GM18909 (cell line): ENCODE measurements around the gene ASCC1.

Source experiments
- ATAC-seq: cut with Tn5 transposase; IDR thresholded peaks from one replicate; pipeline ENCODE4 v1.9.1; 2021; ENCODE audit warnings: mild to moderate bottlenecking; ENCODE audit not compliant: unreplicated experiment, poor library complexity

The ASCC1 gene

DNA sequence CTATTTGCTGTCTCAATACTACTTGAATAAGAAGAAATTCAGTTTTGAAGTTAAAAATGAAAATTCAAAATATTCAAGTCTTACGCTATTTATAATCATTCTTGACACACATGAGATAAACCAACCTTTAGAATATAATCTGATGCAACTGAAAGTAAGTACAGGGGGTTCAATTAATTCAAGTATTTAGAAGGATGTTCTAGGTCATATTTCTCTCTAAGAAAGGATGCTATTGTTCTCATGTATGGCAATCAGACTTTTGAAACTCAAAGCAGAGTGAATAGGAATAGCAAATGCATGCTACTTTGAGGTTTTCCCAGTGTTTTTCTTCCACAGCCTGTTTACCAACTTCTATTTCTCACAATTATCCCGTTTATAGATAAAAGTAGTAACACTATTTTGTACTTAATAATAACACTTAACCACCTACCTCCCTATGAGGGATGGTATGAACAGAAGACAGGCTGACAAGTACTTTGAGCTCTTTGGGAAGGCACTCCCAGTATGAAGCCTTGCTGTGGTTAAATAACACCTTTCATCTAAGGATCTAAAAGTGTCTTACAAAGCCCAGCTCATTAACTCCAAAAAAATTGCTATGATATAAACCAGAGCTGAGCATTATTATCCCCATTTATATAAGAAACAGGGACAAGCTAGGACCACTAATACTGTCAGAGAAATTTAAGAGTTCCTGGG, 109.8 kb downstream of the ASCC1 start:
- ATAC-seq = no peak

DNA sequence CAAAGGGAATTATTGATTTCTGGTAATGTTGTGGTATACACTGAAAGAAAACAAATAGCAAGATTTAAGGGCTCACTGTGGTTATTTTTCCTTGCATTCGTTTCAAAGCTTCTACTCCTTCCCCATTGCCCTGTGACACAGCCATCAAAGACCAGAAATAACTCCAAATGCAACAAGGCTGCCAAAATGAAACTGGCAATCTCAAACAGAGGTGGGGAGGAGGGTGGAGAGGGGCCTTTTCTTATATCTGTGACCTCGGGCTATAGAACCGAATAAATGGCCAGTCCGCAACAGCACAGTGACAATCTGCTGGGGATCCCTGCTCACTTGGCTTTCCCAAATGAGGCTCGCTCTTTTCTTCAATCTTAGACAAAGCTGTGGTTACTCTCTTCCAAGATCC, 110.4 kb downstream of the ASCC1 start:
- ATAC-seq = no peak

GRCh38 chr10:72105098-72105475, 111.0 kb downstream of the ASCC1 start:
- no peak for ATAC-seq

GRCh38 chr10:72104472-72105097, 111.5 kb downstream of the ASCC1 start:
- ATAC-seq = no peak

- no peak for ATAC-seq
Observed at GRCh38 chr10:72099600-72099921, 116.5 kb downstream of the ASCC1 start.

GRCh38 chr10:72098836-72099599, 117.1 kb downstream of the ASCC1 start:
- ATAC-seq = no peak

DNA sequence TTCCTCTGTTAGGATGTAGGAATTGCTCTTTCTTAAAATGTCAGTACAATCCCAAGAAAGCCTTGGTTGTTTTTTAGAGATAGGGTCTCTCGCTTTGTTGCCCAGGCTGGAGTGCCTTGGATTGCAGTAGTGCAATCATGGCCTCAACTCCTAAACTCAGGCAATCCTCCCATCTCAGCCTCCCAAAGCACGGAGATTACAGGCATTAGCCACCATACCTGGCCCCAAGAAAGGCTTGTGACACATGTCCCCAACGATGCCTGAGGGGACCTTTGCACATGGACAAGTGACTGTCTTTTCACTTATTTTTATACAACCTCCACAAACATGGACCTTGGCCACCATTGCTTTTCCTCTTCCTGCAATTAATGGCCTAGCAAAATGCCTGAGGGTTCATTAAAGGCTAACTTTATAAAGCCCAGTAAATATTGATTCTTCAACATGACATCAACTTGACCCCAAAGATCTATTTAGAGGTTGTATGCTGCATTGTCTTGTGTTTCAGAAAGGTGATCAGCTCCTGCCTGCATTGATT, 117.7 kb downstream of the ASCC1 start:
- ATAC-seq = no peak

DNA sequence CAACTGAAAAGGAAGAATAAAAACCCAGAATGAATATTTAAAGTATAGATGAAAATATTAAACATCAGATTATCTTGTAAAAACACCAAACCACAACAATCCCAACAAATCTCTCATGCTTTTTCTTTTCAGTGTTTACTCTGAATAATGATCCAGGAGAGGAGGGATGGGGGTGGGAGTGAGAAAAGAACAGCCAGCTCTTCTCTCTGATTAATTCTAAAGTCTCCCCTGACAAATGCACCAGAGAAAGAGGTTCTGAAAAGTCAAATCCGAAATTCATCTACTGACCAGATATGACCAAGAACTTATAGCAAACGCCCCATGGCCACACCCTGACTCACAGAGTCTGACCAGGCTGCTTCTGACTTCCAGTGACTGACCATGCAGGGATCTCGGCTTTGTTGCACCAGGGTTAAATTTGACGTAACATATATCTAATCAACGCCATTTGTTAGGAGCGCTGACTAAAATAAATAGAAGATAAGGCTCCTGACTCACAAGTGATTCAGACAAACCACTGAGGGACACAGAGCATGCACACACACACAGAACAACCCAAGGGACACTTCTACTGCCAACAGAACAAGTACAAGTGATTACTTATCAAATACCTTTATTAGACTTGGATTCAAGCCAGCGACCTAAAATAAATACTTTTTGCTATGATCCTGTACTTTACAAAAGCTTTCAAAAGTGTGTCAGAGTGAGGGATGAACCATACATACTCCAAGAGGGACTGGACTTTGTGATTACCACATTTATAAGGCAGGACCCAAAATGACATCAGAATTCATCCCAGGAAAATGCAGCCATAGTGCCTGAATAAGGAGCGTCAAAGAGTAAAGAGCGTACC, 118.4 kb downstream of the ASCC1 start:
- ATAC-seq = no peak

DNA sequence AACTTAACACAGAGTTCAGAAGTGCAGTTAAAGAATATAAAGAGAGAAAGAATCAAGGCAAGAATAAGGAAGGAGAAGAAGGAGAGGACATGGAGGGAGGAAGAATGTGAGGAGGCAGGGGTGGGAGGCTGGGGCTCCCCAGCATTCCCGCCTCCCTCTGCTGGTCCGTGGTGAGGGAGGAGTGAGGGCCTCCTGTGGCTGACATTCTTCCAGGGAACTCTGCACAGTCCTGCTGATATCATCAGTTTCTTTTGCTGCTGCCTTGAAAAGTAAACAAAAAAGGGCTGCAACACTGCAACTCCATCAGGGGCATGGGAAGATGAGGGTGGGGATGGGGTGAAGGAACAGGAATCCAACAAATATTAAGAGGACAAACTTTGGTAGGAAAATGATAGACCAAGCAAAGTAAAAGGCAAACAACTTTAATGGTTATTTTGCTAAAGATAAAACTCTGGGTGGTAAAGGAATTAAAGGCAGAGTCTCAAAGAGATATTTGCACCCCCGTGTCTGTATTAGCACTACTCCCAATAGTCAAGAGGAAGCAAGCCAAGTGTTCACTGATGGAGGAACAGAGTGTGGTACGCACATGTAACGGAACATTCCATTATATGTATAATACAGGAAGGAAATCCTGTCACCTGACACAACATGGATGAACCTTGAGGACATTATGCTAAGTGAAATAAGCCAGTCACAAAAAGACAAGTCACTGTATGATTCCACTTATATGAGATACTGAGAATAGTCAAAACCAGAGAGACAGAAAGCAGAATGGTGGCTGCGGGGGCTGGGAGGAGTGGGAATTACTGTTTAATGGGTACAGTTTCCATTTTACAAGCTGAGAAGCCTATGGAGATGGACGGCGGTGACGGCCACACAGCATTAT, 119.7 kb downstream of the ASCC1 start:
- ATAC-seq = no peak

DNA sequence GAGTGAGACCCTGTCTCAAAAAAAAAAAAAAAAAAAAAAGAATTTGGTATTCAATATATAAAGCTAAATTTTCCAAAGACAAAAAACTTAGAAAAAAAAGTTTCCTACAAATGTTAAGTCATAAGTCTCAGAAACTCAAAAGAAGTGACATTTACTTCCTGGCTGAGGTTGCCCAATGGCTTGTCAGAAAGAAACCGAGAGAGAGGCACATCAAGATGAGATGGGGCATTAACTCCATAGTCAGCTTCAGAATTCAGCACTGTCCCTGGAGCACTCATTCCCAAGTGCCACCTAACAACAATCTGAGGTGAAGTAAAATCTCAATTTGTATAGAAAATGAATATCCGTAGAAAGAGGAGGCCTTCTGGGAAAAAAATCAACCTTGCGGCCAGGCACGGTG, 120.9 kb downstream of the ASCC1 start:
- ATAC-seq = no peak

- no peak for ATAC-seq
Observed at GRCh38 chr10:72094574-72094973, 121.5 kb downstream of the ASCC1 start.

- no peak for ATAC-seq
Observed at GRCh38 chr10:72093450-72093849, 122.6 kb downstream of the ASCC1 start.

DNA sequence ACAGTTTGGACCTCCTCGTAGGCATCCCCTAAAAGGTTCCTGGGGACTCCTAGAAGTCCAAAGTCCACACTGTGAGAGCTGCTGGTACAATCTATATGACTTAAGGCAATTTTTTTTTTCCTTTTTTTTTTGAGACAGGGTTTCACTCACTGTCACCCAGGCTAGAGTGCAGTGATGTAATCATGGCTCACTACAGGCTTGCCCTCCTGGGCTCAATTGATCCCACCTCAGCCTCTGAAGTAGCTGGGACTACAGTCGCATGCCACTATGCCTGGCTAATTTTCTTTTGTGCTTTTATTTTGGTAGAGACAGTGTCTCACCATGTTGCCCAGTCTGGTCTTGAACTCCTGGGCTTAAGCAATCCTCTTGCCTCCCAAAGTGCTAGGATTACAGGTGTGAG, 123.1 kb downstream of the ASCC1 start:
- ATAC-seq = no peak

DNA sequence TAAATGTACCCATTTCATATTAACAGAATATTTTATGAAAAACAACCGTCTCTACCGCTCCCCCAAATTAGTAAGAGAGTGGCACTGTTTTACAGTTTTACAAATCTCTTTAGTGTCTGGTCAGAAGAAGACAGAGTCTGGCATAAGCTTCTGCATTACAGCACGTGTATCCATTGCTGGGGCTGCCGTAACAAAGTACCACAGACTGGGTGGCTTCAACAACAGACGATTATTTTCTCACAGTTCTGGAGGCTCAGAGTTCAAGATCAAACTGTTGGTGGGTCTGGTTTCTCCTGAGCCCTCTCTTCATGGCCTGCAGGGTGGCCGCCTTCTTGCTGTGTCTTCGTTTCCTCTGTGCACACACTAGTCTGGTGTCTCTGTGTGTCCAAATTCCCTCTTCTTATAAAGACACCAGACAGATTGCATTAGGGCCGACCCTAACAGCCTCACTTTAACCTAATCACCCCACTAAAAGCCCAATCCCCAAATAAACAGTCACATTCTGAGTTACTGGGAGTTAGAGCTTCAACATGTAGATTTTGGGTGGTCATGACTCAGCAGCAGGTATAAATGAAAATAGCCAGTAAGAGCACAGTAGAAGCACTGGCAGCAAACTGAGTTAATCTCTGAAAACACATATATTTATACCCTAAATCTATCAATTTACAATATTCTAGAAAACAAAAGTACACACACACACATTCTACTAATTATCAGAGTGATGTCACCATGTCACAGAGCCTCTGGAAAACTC, 123.7 kb downstream of the ASCC1 start:
- no peak for ATAC-seq

DNA sequence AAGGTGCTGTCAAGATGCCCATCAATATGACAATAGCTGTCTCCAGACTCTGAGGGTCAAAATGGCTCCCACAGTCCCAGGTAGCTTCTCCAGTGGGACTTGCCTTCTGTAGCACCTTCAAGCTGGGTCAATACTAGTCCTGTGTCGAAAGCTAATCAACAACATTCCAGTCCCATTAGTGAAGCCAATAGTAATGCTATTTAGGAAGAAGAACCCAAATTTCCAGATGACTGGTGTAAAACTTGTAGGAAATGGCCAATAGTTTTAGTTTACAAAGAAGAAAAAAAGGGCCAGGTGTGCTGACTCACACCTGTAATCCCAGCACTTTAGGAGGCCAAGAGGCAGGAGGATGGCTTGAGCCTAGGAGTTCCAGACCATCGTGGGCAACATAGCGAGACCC, 125.8 kb downstream of the ASCC1 start:
- ATAC-seq = no peak

- ATAC-seq = no peak
Observed at GRCh38 chr10:72089618-72090017, 126.5 kb downstream of the ASCC1 start.

- ATAC-seq = no peak
Observed at GRCh38 chr10:72088889-72089575, 127.0 kb downstream of the ASCC1 start.
